Measurements from ENCODE around the gene CALCR. TPM values are rescaled to one million over a fixed set of nuclear protein-coding genes. Genes with fewer than 3 reads are reported as not detected.

CALCR gene
- total RNA-seq, 1 experiment from 2014 or later = 0.10 TPM

DNA sequence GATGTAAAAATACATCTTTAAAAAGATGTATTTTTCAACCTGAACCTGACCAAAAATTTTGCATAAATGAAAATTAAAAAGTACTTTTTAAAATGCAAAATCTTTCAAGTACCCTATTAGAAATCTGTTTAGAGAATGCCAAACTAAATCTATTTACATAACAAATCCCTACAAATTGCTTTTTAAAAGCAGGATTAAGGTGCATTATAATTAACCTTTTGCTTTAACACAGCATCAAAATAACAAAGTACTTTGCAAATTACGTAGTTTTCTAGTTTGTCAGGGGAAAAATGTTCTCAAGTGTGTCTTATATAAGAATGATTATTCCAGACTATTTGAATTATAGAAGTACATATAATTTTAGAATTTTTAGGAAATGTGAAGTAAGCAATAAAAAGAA lies 181.5 kb downstream of the CALCR start:
- POLR2A ChIA-PET = no interaction called here
- no peak for ATAC-seq
- BruUV-seq (replicated peaks) = no TSS peak

DNA sequence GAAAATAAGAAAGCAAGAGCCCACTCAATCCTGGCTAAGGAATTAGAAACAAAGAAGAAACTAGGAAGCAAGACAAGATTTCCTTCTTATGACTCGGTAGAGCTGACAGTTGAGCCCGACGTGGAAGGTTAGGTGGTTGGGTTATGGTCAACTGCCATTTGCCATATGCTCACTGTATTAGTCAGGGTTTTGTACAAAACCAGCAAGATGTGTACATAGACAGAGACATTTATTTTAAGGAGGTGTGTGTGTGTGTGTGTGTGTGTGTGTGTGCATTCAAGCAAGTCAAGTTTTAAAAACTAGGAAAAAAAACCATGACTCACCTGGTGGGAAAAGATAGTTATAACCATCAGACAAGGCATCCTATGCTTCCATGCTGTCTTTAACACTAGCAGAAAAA lies 183.9 kb downstream of the CALCR start:
- POLR2A ChIA-PET = no interaction called here
- no peaks in the 10 kb centered on the region for H3K9me3 ChIP-seq (ENCODE audit: control insufficient read depth in 1 of 2, insufficient read depth in 1 of 2, low read depth in 1 of 2, low read length in 2 of 2)
- H3K79me2 ChIP-seq (ENCODE audit: insufficient read depth, low read length) = no peaks in the 10 kb centered on the region
- H3K4me1 ChIP-seq (ENCODE audit: control insufficient read depth in 1 of 2, insufficient read depth in 2 of 2, low read length in 2 of 2) = no peaks in the 10 kb centered on the region
- H3K9ac ChIP-seq (ENCODE audit: low read length) = no peak overlapping the region
- H3K27me3 ChIP-seq (ENCODE audit: insufficient read depth, low read length) = peaks cover 17% of the 10 kb centered on the region
- no peaks in the 10 kb centered on the region for H3K36me3 ChIP-seq (ENCODE audit: control insufficient read depth in 1 of 2, insufficient read depth in 2 of 2, low read length in 2 of 2)
- no peaks in the 10 kb centered on the region for H3K9me2 ChIP-seq (ENCODE audit: insufficient read depth)
- DNase-seq (ENCODE audit: low read depth, low spot score) = no peak
- RAD21 ChIA-PET (ENCODE audit: low non-redundant PET in 1 of 2, low total read pairs in 2 of 2, uncharacterized antibody in 2 of 2, unreplicated experiment in 2 of 2) = no interaction called here
- H2AFZ ChIP-seq (ENCODE audit: low read depth, low read length, poor library complexity, severe bottlenecking) = no peak overlapping the region
- no peak overlapping the region for H3K27ac ChIP-seq (ENCODE audit: low read depth, low read length)
- H3K4me3 ChIP-seq (replicated peaks in 1 of 2; ENCODE audit: low read depth in 1 of 2, low read length in 2 of 2) = no peak overlapping the region
- BruUV-seq (replicated peaks) = no TSS peak
- no peaks in the 10 kb centered on the region for H4K20me1 ChIP-seq (ENCODE audit: insufficient read depth)
- CTCF ChIA-PET = interaction anchor here (0.6 kb wide), 1 partner anchor 159 kb away, joined by 4 read pairs; no protein-coding TSS in a partner anchor
- no peak overlapping the region for H3K4me2 ChIP-seq (ENCODE audit: low read length)
- intact Hi-C loops (cut with micrococcal nuclease) = no loop called here
- ATAC-seq = no peak
- no peak for TF ChIP-seq ATF3 (IDR thresholded peaks at IDR 0.05)
- no peak for TF ChIP-seq YY1 (IDR thresholded peaks at IDR 0.05; ENCODE audit: extremely low read depth, insufficient replicate concordance, low read depth, low read length)
- no peak for TF ChIP-seq POLR2A (IDR thresholded peaks at IDR 0.05; ENCODE audit: borderline replicate concordance, extremely low read depth, insufficient read depth, insufficient read length)
- TF ChIP-seq ZFX (IDR thresholded peaks at IDR 0.05) = no peak
- TF ChIP-seq JUND (IDR thresholded peaks at IDR 0.05) = no peak
- TF ChIP-seq, protein P1, sequence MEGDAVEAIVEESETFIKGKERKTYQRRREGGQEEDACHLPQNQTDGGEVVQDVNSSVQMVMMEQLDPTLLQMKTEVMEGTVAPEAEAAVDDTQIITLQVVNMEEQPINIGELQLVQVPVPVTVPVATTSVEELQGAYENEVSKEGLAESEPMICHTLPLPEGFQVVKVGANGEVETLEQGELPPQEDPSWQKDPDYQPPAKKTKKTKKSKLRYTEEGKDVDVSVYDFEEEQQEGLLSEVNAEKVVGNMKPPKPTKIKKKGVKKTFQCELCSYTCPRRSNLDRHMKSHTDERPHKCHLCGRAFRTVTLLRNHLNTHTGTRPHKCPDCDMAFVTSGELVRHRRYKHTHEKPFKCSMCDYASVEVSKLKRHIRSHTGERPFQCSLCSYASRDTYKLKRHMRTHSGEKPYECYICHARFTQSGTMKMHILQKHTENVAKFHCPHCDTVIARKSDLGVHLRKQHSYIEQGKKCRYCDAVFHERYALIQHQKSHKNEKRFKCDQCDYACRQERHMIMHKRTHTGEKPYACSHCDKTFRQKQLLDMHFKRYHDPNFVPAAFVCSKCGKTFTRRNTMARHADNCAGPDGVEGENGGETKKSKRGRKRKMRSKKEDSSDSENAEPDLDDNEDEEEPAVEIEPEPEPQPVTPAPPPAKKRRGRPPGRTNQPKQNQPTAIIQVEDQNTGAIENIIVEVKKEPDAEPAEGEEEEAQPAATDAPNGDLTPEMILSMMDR (IDR thresholded peaks at IDR 0.05 in 2 of 3, conservative IDR thresholded peaks at IDR 0.05 in 1 of 3; ENCODE audit: borderline replicate concordance in 1 of 3, insufficient read depth in 1 of 3, low read depth in 2 of 3, low read length in 2 of 3) = no peak
- TF ChIP-seq EZH2 (IDR thresholded peaks at IDR 0.05) = no peak
- no peak for TF ChIP-seq MAX (IDR thresholded peaks at IDR 0.05)
- TF ChIP-seq RAD21 (IDR thresholded peaks at IDR 0.05; ENCODE audit: low read depth) = no peak

More for the DNA sequence above, 181.5 kb downstream of the CALCR start:
- intact Hi-C loops (cut with micrococcal nuclease) = no loop called here
- Histone ChIP-seq H3K27ac (ENCODE audit: low read depth, low read length) (no peak overlapping the region), H3K9me3 (ENCODE audit: control insufficient read depth in 1 of 2, insufficient read depth in 1 of 2, low read depth in 1 of 2, low read length in 2 of 2) (no peaks in the 10 kb centered on the region), H3K4me2 (ENCODE audit: low read length) (no peak overlapping the region), H3K36me3 (ENCODE audit: control insufficient read depth in 1 of 2, insufficient read depth in 2 of 2, low read length in 2 of 2) (no peaks in the 10 kb centered on the region), H3K27me3 (ENCODE audit: insufficient read depth, low read length) (peaks cover 11% of the 10 kb centered on the region; the same call in 1 of the 2 replicates), H3K4me1 (ENCODE audit: control insufficient read depth in 1 of 2, insufficient read depth in 2 of 2, low read length in 2 of 2) (no peaks in the 10 kb centered on the region), H3K4me3 (replicated peaks in 1 of 2; ENCODE audit: low read depth in 1 of 2, low read length in 2 of 2) (no peak overlapping the region), H3K79me2 (ENCODE audit: insufficient read depth, low read length) (no peaks in the 10 kb centered on the region), H3K9ac (ENCODE audit: low read length) (no peak overlapping the region), H2AFZ (ENCODE audit: low read depth, low read length, poor library complexity, severe bottlenecking) (no peak overlapping the region), H4K20me1 (ENCODE audit: insufficient read depth) (no peaks in the 10 kb centered on the region), H3K9me2 (ENCODE audit: insufficient read depth) (no peaks in the 10 kb centered on the region)
- no peak for TF ChIP-seq YY1 (IDR thresholded peaks at IDR 0.05; ENCODE audit: extremely low read depth, insufficient replicate concordance, low read depth, low read length)
- no peak for TF ChIP-seq MAX (IDR thresholded peaks at IDR 0.05)
- TF ChIP-seq POLR2AphosphoS5 (IDR thresholded peaks at IDR 0.05; ENCODE audit: low read depth, low read length) = no peak
- no peak for TF ChIP-seq EZH2phosphoT487 (IDR thresholded peaks at IDR 0.05; ENCODE audit: borderline replicate concordance)
- no peak for TF ChIP-seq POLR2A (IDR thresholded peaks at IDR 0.05; ENCODE audit: borderline replicate concordance, extremely low read depth, insufficient read depth, insufficient read length)
- TF ChIP-seq SP1 (IDR thresholded peaks at IDR 0.05; ENCODE audit: low read depth) = no peak
- TF ChIP-seq EZH2 (IDR thresholded peaks at IDR 0.05) = no peak
- TF ChIP-seq ELF1 (IDR thresholded peaks at IDR 0.05; ENCODE audit: borderline replicate concordance, low read depth) = no peak
- no peak for TF ChIP-seq RAD21 (IDR thresholded peaks at IDR 0.05; ENCODE audit: low read depth)
- no peak for TF ChIP-seq TCF7L2 (IDR thresholded peaks at IDR 0.05; ENCODE audit: borderline replicate concordance, extremely low read depth, insufficient read depth, insufficient read length)
- TF ChIP-seq ATF3 (IDR thresholded peaks at IDR 0.05) = no peak
- no peak for TF ChIP-seq FOSL1 (IDR thresholded peaks at IDR 0.05; ENCODE audit: low read depth)
- no peak for TF ChIP-seq ZNF274 (IDR thresholded peaks at IDR 0.05; ENCODE audit: low read depth, low read length)
- TF ChIP-seq SRF (IDR thresholded peaks at IDR 0.05; ENCODE audit: low read depth) = no peak
- no peak for TF ChIP-seq SIN3A (IDR thresholded peaks at IDR 0.05; ENCODE audit: low read depth)
- ChIA-PET RAD21 (ENCODE audit: low non-redundant PET in 1 of 2, low total read pairs in 2 of 2, uncharacterized antibody in 2 of 2, unreplicated experiment in 2 of 2) (no interaction called here), CTCF (no interaction called here)
- no peak for DNase-seq (ENCODE audit: low read depth, low spot score)
